ENCODE measurements around the gene DAGLB.

- TF ChIP-seq CTCF (IDR thresholded peaks at IDR 0.05) = no peak
- TF ChIP-seq POLR2A (IDR thresholded peaks at IDR 0.05) = no peak
Measured at GRCh38 chr7:6438427-6438826, 9.3 kb downstream of the DAGLB start.

Data from prostate gland (tissue), 2 donors.